NCI-H446 (cell line): ENCODE measurements around the gene AP2A1.

ENCODE experiments used
- DNase-seq, 2 experiments: peaks; one replicate each; lab custom pipeline; 2025; lab: John Stamatoyannopoulos, UW

The AP2A1 gene

DNA sequence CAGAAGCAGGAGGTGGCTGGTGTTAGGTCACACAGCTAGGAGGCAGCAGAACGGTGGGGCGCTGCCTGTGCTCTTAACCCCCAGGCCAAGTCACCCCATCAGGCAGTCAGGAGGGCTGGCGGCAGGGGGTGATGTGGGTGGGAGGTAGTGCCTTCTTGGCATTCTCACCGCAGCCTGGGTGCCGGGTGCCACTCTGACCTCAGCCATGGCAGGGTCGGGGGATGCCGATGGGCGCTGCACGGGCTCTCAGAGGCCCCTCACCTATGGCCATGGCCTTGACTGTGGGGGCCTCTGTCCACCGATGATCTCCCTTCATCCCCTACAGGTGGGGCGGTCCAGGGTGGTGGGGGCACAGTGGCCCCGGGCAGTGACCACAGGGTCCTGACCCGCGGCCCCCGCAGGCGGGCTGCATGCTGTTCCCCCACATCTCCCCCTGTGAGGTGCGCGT lies 89.8 kb downstream of the AP2A1 start:
- DNase-seq: no peak
